ENCODE measurements around the gene MAP1A.

MAP1A gene

GRCh38 chr15:43492266-43492665 is 25.1 kb upstream of the MAP1A start:
- peak overlapping the region; percentile 92 for H3K4me2 ChIP-seq (ENCODE audit: low read length)
- peaks cover 32% of the 10 kb centered on the region for H3K36me3 ChIP-seq (ENCODE audit: control insufficient read depth, low read length)
- no peaks in the 10 kb centered on the region for H3F3A ChIP-seq (ENCODE audit: control insufficient read depth, insufficient read depth)
- no peaks in the 10 kb centered on the region for H3K9me2 ChIP-seq (replicated peaks; ENCODE audit: control insufficient read depth, low read length)
- no peaks in the 10 kb centered on the region for H4K20me1 ChIP-seq (ENCODE audit: control insufficient read depth, insufficient read depth, low read depth, low read length)
- TF ChIP-seq CTCF (IDR thresholded peaks at IDR 0.05; ENCODE audit: low read depth, low read length, poor library complexity, severe bottlenecking) (no peak), EZH2phosphoT487 (IDR thresholded peaks at IDR 0.05; ENCODE audit: borderline replicate concordance, low read length) (no peak)
- no peaks in the 10 kb centered on the region for H3K27me3 ChIP-seq (ENCODE audit: control insufficient read depth, low read length)
- peak overlapping the region; percentile 94 for H3K4me3 ChIP-seq (ENCODE audit: low read length)
- peaks cover 15% of the 10 kb centered on the region for H3K4me1 ChIP-seq (ENCODE audit: control insufficient read depth, low read length)
- H3K79me2 ChIP-seq (ENCODE audit: control insufficient read depth, low read length), result peaks cover 8% of the 10 kb centered on the region
- H3K27ac ChIP-seq (ENCODE audit: low read depth, low read length), result no peak overlapping the region
- H3K9me3 ChIP-seq (ENCODE audit: control insufficient read depth, insufficient read depth, low read length), result no peaks in the 10 kb centered on the region

GRCh38 chr15:43492673-43493601 is 24.5 kb upstream of the MAP1A start, which contains the start of gene TP53BP1:
Gene TP53BP1 (minus strand): TSS chr15:43493156. CDS start chr15:43493043, 113 bp downstream.
- Histone ChIP-seq H3K9me2 (replicated peaks; ENCODE audit: control insufficient read depth, low read length) (no peaks in the 10 kb centered on the region), H3K27ac (ENCODE audit: low read depth, low read length) (no peak within 1 kb of the TSS), H3K9me3 (ENCODE audit: control insufficient read depth, insufficient read depth, low read length) (no peaks in the 10 kb centered on the region), H3K4me2 (ENCODE audit: low read length) (peak within 1 kb of the TSS; percentile 92), H3F3A (ENCODE audit: control insufficient read depth, insufficient read depth) (no peaks in the 10 kb centered on the region), H3K4me1 (ENCODE audit: control insufficient read depth, low read length) (peaks cover 15% of the 10 kb centered on the region), H3K36me3 (ENCODE audit: control insufficient read depth, low read length) (peaks cover 28% of the 10 kb centered on the region), H3K27me3 (ENCODE audit: control insufficient read depth, low read length) (no peaks in the 10 kb centered on the region), H4K20me1 (ENCODE audit: control insufficient read depth, insufficient read depth, low read depth, low read length) (no peaks in the 10 kb centered on the region), H3K79me2 (ENCODE audit: control insufficient read depth, low read length) (peaks cover 8% of the 10 kb centered on the region), H3K4me3 (ENCODE audit: low read length) (peak within 1 kb of the TSS; percentile 94)
- TF ChIP-seq CTCF (IDR thresholded peaks at IDR 0.05; ENCODE audit: low read depth, low read length, poor library complexity, severe bottlenecking), result no peak
- no peak for TF ChIP-seq EZH2phosphoT487 (IDR thresholded peaks at IDR 0.05; ENCODE audit: borderline replicate concordance, low read length)

GRCh38 chr15:43493703-43494472 is 23.5 kb upstream of the MAP1A start:
- H3K4me2 ChIP-seq (ENCODE audit: low read length), result peak overlapping the region; percentile 92
- TF ChIP-seq CTCF (IDR thresholded peaks at IDR 0.05; ENCODE audit: low read depth, low read length, poor library complexity, severe bottlenecking) (no peak), EZH2phosphoT487 (IDR thresholded peaks at IDR 0.05; ENCODE audit: borderline replicate concordance, low read length) (no peak)

More at GRCh38 chr15:43493703-43494472, 23.5 kb upstream of the MAP1A start:
- Histone ChIP-seq H3K79me2 (ENCODE audit: control insufficient read depth, low read length) (peaks cover 8% of the 10 kb centered on the region), H3K27me3 (ENCODE audit: control insufficient read depth, low read length) (no peaks in the 10 kb centered on the region), H3K27ac (ENCODE audit: low read depth, low read length) (no peak overlapping the region), H3K4me3 (ENCODE audit: low read length) (peak overlapping the region; percentile 94), H3K9me2 (replicated peaks; ENCODE audit: control insufficient read depth, low read length) (no peaks in the 10 kb centered on the region), H3K9me3 (ENCODE audit: control insufficient read depth, insufficient read depth, low read length) (no peaks in the 10 kb centered on the region), H4K20me1 (ENCODE audit: control insufficient read depth, insufficient read depth, low read depth, low read length) (no peaks in the 10 kb centered on the region), H3F3A (ENCODE audit: control insufficient read depth, insufficient read depth) (no peaks in the 10 kb centered on the region), H3K4me1 (ENCODE audit: control insufficient read depth, low read length) (peaks cover 15% of the 10 kb centered on the region), H3K36me3 (ENCODE audit: control insufficient read depth, low read length) (peaks cover 21% of the 10 kb centered on the region)

Measured in DOHH2 (cell line).